Measurements from ENCODE around the gene TOR2A.

The TOR2A gene

DNA sequence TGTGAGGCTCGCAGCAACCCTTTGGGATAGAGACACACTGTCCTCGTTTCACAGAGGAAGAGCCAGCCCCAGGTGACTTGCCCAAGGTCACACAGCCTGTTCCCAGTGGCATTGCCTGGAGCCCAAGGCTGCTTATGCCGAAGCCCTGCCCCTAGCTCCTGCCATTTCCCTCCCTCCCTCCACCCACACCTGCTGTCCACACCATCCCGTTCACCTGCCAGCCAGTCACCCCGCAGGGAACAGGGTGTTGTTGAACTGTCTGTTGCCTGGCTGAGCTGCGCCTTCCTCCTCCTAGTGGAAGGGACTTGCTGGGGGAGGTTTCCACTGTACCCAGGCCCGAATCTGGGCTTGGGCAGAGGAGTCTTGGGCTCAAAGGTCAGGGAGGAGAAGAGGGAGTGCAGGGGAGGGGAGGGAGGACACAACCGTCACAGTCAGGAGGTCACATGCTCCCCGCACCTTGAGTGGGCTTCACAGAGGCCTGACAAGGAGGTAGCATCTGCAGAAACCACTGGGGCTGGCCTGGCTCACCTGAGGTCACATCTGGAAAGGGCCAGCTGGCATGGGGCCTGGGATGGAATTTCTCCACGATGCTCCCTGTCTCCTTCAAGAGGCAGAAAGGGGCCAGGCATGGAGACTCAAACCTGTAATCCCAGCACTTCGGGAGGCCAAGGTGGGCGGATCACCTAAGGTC, 12.9 kb downstream of the TOR2A start:
- no peak for DNase-seq (ENCODE audit: low read depth)
- H3K4me3 ChIP-seq (ENCODE audit: control insufficient read depth, low read depth, low read length), result no peak overlapping the region
- TF ChIP-seq, protein P1, sequence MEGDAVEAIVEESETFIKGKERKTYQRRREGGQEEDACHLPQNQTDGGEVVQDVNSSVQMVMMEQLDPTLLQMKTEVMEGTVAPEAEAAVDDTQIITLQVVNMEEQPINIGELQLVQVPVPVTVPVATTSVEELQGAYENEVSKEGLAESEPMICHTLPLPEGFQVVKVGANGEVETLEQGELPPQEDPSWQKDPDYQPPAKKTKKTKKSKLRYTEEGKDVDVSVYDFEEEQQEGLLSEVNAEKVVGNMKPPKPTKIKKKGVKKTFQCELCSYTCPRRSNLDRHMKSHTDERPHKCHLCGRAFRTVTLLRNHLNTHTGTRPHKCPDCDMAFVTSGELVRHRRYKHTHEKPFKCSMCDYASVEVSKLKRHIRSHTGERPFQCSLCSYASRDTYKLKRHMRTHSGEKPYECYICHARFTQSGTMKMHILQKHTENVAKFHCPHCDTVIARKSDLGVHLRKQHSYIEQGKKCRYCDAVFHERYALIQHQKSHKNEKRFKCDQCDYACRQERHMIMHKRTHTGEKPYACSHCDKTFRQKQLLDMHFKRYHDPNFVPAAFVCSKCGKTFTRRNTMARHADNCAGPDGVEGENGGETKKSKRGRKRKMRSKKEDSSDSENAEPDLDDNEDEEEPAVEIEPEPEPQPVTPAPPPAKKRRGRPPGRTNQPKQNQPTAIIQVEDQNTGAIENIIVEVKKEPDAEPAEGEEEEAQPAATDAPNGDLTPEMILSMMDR (conservative IDR thresholded peaks at IDR 0.05; ENCODE audit: control insufficient read depth, insufficient read depth, low read depth, low read length), result no peak

DNA sequence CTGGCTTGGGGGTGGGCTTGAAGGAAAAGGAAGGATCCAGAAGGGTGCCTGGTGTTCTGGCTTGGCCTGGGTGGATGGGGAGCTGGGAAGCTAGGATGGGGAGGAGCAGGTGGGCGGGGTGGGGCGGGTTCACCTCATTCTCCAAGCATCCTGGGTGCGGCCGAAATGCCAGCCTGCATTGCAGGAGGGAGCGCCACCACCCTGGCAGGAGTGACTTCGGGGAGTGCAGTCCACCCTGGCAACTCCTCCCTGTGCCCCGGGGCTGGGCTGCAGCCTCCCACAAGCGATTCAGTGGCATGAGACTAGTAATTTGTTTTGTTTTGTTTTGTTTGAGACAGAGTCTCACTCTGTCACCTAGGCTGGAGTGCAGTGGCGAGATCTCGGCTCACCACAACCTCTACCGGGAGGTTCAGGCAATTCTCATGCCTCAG, 13.7 kb downstream of the TOR2A start:
- TF ChIP-seq, protein P1 (conservative IDR thresholded peaks at IDR 0.05; ENCODE audit: control insufficient read depth, insufficient read depth, low read depth, low read length), result no peak
- DNase-seq (ENCODE audit: low read depth), result no peak

DNA sequence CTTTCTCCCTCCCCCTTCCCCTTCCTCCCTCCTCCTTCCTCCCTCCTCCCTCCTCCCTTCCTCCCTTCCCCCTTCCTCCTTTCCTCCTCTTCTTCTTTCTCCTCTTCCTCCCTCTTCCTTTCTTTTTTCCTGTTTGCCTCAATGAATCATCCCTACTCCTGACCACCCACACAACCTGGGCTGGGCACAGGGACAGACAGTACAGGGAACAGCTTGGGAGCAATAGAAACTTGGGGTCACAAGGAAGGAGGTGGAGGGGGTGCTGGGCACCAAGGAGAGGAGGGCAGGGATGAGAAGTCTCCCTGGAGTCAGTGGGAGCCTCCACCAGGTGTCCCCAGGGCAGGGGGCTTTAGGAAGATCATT, 14.2 kb downstream of the TOR2A start:
- TF ChIP-seq, protein P1 (conservative IDR thresholded peaks at IDR 0.05; ENCODE audit: control insufficient read depth, insufficient read depth, low read depth, low read length), result no peak
- no peak for DNase-seq (ENCODE audit: low read depth)

More for the DNA sequence above, 13.7 kb downstream of the TOR2A start:
- no peak overlapping the region for H3K4me3 ChIP-seq (ENCODE audit: control insufficient read depth, low read depth, low read length)

DNA sequence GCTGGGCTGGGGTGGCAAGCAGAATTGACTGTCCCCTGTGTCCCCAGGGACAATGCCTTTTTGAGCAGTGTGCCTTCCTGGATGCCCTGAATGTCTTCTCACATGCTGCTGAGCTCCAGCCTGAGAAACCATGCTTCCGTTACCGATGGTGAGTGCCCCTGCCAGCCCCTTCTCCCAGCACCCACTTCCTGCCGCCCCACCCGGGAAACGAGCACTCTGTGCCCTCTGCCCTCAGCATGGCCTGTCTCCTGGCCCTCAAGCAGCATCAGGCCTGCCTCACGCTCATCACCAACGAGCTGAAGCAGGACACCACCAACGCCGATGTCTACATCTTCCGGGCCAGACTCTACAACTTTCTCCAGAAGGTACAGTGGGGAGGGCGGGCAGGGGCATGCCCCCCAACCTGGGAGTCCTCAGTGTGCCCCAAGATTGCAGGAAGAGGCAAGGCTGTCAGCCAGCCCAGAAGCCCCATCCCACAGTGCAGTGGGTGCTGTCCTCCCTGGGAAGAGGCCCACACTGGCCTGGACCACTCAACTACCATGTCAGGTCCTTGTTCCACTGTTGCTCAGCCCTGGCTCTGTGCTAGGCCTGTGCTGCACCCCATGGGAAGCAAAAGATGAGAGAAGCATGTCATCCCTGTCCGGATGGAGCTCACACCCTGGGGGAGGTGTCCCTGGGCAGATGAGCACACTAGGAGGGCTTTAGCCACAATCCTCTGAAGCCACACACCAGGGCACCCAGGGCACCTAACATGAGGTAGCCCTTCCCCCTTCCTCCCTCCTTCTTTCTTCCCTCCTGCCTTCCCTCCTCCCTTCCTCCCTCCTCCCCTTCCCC, 14.8 kb downstream of the TOR2A start:
- H3K4me3 ChIP-seq (ENCODE audit: control insufficient read depth, low read depth, low read length), result no peak overlapping the region
- DNase-seq (ENCODE audit: low read depth), result no peak
- TF ChIP-seq, protein P1 (conservative IDR thresholded peaks at IDR 0.05; ENCODE audit: control insufficient read depth, insufficient read depth, low read depth, low read length), result no peak

More for the DNA sequence above, 14.2 kb downstream of the TOR2A start:
- no peak overlapping the region for H3K4me3 ChIP-seq (ENCODE audit: control insufficient read depth, low read depth, low read length)

DNA sequence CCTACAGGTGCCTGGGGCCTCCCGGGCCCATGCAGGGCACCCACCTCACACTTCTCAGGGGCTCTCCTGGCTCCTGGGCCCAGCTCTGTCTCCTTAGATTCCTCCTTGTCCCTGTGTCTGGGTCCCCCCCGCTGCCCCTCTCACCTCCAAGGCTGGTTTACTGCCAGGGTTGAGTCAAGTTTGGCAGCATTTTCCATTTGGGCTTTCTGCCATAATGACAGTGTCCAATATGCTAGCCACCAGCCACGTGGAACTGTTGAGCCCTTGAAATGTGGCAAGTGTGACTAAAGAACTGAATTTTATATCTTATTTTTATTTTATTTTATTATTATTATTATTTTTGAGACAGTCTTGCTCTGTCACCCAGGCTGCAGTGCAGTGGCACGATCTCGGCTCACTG, 17.3 kb downstream of the TOR2A start:
- no peak for DNase-seq (ENCODE audit: low read depth)
- TF ChIP-seq, protein P1 (conservative IDR thresholded peaks at IDR 0.05; ENCODE audit: control insufficient read depth, insufficient read depth, low read depth, low read length), result no peak
- no peak overlapping the region for H3K4me3 ChIP-seq (ENCODE audit: control insufficient read depth, low read depth, low read length)

DNA sequence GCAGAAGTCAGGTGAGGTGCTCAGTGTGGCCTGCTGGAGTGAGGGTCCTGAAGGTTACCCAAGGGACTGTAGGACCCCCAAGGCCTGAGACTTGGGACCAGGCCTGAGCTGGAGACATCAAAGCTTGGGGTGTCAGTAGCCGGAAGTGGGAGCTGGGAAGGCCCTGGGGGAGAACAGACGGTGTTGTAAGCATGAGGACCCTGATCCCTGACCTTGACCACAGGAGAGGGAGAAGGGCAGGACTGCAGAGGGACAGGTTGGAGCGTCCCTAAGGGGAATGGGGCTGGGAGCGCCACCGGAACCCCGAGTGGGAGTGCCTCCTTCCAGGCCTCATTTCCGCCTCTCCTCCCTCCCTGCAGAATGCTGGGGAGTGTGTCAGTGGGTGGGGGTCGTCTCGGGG, 18.7 kb downstream of the TOR2A start:
- TF ChIP-seq, protein P1 (conservative IDR thresholded peaks at IDR 0.05; ENCODE audit: control insufficient read depth, insufficient read depth, low read depth, low read length), result no peak
- no peak for DNase-seq (ENCODE audit: low read depth)
- peak overlapping the region; percentile 88 for H3K4me3 ChIP-seq (ENCODE audit: control insufficient read depth, low read depth, low read length)
